Embryonic facial prominence (tissue), 1 donor: ENCODE results near the gene ADGB.
"Not testable (repeated sequence)": the region's sequence is repeated elsewhere in the genome, so short reads cannot be mapped to it uniquely, and the experiment has no call there.

Experiments used
- DNase-seq: peaks from one replicate; pipeline ENCODE4 v3.0.0-alpha.2; 2016; ENCODE audit errors: extremely low spot score

Gene ADGB

DNA sequence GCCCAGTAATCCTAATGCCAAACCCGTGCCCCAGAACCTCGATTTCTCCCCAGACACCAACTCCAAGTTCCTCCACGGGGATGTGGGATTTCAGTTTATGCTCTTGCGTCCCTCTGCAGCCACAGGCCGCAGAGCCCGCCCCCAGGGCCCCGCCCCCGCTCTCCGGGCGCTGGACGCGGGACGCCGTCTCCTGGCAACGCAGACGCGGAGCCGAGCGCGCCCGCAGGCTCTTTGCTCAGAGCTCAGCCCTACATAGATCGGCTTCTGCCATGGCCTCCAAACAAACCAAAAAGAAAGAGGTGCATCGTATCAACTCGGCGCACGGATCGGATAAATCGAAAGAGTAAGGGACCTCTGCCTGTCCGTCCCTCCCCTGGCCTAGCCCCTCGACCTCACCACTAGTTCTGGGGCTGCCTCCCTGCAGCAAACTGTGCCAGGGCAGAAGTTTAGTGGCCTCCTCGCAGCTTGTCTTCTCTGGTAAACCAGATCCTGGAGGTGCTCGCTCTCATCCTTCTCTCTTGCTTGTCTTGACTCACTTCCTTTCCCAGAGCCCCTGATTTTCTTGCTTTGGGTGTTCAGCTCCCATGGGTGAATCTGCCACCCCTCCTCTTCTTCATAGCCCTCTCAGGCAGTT lies at the start of gene ADGB:
ADGB (plus strand) TSS at position 201 of the 634 bp plus-strand sequence; CDS start at position 270, 69 bp downstream.
- DNase-seq: no peak

DNA sequence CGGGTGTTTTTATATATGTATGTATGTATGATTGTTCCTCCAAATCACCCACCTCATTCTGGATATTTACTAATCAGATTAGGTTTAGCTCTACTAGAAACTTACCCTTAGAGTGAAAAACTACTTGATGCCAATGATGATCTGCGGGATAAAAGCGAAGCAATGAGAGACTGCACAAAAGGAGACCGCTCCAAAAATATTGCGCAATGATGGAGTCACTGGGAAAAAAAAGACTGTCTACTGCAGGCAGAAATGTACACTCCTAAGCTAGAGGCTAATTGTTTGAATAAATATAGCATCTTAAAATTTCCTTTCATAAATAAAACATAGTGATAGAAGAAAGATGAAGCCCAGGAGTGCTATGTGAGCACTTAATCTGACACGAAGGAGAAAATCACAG lies 47.9 kb upstream of the ADGB start:
- DNase-seq: no peak

DNA sequence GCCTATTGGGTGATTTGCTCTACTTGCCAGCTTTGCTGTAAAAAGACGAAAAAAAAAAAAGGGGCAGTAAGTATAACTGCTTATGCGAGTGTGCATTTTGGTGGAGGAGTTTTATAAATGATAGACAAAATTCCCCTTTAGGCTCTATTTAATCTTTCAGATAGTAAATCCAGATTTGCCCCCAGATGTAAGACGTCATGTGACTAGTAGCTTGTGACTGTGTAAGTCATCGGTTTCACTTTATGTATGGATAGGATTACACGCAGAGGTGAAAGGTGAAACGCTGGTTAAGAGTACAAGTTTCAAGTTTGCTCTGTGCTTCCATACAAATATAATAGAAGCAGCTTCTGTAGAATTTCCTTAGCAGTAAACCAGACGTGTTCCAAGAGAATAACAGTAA lies 47.2 kb upstream of the ADGB start:
- DNase-seq: no peak

DNA sequence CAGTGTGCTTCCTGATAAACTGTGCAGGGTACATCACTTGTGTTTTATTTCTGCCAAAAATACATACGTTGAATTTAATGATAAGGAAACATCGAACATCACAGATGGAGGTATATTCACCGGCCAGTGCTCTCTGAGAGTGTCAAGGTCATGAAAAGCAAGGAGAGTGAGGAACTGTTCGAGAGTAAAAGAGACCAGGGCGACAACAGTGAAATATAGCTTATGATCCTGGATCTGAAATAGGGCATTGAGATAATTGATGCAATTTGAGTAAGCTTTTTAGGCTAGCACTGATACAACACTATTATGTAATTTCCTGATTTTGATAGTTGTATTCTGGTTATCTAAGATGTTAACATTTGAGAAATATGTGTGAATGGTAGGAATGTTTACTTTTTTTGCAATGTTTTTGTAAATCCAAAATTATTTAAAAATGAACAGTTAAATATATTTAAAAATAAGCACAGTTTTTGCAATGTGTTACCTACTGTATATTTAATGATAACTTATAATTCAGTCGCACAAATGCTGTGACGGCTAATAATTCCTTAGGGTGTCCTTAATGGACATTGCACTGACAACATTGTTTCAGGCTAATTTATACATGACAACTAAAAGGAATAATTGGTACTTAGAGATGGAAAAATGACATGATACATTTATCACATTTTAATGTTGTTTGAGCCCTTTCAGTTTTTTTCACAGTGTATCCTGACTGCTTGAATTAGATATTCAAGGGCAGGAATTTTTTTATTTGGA lies 45.2 kb upstream of the ADGB start:
- no peak for DNase-seq

DNA sequence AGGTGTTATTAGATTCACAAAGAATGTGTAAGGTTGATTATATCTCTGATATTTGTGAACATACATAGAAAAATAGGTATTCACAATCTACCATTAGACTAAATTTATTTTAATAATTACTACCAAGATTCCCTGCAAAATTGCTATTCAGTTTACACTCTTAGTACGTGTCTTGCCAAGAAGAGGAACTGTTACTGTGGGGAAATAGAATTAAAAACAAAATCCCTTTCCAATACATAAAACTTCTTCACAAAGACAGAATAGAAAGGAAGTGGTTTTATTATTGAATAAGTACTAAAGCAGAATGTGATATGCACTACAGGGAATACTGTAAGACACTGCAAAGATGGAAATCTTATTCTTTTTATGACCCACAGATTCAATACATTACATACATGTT lies 38.2 kb upstream of the ADGB start:
- DNase-seq: no peak

DNA sequence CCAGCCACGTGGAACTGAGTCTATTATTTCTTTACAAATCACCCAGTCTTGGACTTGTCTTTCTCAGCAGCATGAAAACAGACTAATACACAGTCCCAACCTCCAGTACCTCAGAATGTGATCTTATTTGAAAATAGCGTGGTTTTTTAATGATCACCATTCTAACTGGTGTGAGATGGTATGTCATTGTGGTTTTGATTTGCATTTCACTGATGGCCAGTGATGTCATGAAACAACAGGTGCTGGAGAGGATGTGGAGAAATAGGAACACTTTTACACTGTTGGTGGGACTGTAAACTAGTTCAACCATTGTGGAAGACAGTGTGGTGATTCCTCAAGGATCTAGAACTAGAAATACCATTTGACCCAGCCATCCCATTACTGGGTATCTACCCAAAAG lies 32.1 kb upstream of the ADGB start:
- DNase-seq: not testable (repeated sequence)

DNA sequence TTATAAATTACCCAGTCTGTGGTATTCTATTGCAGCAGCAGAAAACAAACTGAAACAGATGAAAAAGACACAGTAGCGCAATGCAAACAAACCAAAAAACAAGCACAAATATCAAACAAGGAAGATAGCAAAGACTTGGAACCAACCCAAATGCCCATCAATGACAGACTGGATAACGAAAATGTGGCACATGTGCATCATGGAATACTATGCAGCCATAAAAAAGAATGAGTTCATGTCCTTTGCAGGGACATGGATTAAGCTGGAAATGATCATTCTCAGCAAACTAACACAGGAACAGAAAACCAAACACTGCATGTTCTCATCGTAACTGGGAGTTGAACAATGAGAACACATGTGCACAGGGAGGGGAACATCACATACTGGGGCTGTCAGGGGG lies 30.2 kb upstream of the ADGB start:
- not testable (repeated sequence) for DNase-seq

DNA sequence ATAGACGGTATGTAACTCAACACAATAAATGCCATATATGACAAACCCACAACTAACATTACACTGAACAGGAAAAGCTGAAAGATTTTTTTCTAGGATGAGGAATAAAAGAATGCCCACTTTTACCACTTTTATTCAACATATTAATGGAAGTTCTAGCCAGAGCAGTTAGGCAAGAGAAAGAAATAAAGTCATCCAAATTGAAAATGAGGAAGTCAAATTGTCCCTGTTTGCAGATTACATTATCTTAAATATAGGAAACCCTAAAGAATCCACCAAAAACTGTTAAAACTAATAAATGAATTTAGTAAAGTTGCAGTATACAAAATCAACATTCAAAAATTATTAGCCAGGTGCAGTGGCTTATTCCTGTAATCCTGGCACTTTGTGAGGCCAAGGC lies 24.6 kb upstream of the ADGB start:
- no peak for DNase-seq

DNA sequence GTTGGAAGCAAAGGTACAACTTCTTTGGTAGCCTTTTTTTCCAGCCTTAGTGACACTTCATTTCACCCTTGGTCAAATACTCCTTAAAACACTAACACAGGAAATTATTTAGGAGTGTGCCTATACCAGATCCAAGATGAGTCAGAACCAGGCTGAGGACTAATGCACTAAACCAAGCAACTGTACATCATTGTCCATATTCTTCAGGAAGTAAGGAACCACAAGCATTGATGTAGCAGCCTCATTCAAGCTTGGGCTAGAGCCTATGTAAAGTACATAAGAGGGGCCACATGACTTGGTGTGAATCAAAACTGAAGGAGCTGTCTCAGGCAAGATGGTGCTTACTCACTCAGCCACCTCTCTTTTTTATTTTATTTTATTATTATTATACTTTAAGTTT lies 20.7 kb upstream of the ADGB start:
- DNase-seq: no peak

DNA sequence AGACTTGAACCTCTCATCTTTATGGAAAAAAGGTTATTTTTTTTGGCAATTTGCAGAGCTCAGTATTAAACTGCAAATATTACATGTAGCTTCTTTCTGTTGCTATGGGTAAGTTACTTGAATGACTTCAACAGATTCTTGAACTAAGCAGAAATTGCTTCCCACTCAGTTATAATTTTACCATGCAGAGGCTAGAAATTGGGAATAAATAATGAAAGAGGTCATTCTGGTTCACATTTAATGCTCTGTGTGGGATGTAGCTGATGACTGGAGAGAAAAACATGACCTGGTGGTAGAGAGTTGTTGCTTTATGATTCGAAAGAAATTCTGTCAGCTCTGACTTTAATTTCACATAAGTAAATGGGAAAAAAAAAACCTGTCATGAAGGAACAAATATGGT lies 16.8 kb upstream of the ADGB start:
- DNase-seq: no peak

DNA sequence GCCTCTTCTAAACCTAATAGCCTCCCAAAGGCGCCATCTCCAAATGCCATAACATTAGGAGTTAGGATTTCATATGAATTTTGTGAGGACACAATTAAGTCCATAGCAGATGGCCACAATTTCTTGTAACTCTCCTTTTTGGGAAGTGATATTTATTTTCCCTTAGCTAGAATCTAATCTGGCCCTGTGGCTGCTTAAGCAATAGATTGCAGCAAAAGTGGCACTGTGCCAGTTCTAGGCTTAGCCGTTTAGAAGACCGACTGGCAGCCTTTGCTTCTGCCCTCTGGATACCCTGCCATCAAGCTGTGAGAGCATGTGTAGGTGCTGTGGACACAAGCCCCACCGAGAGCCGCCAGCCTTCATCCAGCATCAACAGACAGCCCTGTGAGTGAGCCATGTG lies 15.9 kb upstream of the ADGB start:
- no peak for DNase-seq

DNA sequence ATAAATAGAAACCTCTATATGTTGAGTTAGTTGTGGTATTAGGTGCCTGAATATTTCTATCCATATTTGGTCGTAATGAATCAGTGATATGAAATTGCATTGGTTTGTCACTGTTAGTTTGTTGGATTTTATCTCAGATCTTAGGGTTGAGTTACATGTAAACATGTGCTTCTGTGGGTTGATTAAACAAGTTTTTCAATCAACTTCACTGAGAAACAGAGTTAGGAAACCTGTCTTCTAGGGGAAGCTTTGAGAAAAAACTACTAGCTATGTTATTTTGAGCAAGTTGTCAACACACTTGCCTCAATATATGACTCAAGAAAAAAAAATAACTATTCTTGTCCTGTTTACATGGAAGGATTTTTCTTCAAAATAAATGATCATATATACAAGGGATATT lies 14.8 kb upstream of the ADGB start:
- DNase-seq: no peak

DNA sequence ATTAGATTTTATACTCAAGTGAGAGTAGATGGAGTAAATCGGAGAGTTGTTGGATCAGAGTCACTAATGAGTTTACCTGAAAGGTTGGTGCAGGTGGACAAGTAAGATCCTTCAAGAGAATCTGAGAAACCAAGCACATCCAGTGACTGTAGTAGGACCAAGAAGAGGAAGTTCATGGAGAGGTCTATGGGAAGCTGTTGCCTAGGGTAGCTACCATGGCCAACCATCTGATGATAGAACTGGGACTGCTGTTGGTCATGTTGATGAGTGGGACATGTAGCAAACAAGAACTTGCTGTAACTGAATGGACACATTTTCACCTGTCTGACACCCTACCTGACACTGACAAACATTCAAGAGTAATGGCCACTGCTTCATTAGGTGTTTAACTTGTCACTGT lies 11.3 kb upstream of the ADGB start:
- no peak for DNase-seq

DNA sequence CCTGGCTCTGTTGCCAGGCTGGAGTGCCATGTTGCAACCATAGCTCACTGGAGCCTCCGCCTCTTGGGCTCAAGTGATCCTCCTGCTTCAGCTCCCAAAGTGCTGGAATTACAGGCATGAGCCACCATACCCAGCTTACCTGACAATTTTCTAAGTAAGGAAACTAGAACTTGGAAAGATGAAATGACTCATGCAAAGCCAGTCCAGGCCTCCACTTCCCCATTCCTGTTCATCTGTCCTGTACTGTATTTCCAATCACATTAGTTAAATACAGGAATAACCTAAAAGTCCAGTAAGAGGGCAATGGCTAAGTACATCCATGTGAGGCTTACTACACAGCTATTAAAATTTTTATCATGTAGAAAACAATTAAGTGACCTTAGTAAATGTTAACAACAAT lies 8.3 kb upstream of the ADGB start:
- no peak for DNase-seq

DNA sequence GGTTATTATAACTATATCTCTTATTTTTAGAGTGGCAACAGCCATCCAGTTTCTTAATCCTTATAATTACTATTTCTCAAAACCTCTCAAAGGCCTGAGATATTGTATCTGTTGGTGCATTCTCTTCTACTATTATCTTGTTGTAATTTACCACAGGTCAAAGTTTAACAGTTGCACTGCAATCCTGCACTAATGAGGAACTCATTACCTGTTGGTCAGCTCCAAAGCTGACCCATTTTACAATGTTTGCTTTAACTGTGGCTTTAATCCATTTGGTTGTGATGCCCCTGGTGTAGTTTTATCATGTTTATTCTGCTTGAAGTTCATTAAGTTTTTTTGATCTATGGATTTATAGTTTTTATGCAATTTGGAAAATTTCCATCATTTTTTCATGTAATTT lies 6.3 kb upstream of the ADGB start:
- DNase-seq: no peak

DNA sequence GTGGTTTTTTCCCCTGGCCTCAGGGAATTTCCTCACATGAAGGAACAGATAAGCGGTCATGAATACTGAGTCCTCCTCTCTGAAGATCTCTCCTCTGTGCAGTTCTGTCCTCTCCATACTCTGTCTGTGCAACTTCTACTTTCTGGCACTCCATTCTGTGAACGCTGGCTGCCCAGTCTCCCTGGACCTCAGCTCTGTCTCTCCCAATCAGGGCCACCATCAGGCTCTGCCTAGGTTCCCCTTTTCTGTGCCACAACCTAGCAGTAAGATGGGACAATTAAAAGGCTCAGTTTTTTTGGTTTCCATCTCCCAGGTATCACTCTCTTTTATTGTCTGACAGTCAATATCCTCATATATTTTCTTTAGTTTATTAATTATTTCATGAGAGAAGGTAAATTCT lies 4.8 kb upstream of the ADGB start:
- DNase-seq: no peak

DNA sequence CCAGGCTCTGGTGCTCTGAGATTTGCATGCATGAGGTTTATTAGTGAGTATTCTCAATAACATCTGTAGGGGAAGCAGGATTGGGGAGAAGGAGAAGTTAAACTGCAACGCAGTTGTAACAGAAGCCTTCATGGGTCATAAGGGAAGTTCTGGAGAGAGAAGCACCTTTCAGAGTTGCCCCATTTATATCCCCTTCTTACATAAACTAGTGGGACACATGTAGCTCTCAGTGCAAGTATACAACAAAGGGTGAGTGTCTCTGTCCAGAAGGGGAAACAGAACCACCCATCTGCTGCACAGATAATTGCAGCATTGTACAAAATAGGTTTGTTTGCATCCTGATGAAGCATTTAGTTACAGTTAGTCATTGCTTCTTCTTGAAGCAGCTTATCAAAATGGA lies 4.3 kb upstream of the ADGB start:
- no peak for DNase-seq

DNA sequence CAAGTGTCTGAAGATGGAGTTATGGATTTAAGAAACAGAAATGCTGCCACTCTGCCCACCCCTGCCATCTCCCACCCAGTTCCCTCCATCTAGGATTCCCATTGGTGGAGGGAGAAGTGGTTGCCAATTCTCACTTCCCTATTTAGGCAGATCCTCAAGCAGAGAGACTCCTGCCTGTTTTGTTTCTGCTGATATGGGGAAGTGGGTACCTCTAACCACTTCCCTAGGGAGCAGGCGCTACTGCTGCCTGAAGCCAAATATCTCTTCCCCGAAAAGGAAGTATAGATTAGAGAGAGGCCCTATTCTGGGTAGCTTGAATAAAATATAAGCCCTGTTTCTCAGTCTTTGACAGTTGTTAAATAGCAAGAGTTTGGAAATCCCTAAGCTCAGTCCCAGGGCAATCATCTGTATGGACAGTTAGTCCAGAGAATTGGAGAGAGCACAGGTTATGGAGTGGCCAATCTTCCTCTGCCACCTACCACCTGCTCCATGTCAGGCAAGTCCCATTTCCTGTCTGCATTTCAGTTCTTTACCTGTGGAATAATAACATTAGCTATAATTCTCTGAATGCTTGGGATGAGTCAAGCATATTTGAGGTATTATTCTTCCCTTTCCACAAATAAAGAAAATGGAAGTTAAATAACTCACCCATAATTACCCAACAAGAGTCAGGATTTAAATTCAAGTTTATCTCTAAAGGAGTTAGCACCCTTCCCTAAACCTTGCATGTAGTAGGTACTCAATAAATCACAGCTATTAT lies 2.6 kb upstream of the ADGB start:
- no peak for DNase-seq

DNA sequence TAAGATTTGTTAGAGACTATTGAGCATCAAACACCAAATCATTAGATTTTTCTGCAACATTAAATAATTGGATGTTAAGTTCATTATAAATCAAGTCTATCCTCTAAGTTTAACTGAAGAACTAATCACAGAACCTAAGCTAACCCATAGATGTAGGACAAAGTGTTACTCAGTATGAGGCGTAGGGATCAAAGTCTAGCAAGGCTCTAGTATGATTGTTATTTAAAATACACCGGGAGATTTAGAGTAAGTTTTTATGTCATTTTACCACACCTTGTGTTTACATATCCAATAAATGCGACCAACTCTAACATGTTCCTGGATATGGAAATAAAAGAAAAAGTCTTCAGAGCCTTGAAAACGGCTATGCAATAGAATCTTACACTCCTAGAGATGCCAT lies 2.6 kb downstream of the ADGB start:
- no peak for DNase-seq

DNA sequence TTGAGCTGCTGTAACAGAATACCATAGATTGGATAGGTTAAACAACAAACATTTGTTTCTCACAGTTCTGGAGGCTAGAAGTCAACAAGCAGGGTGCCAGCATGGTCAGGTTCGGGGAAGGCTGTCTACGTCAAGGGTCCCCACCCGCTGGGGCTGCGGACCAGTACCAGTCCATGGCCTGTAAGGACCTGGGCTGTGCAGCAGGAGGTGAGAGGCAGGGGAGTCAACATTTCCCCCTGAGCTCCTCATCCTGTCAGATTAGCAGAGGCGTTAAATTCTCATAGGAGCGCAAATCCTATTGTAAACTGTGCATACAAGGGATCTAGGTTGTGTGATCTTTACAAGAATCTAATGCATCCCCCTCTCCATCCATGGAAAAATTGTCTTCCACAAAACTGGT lies 3.8 kb downstream of the ADGB start:
- no peak for DNase-seq

DNA sequence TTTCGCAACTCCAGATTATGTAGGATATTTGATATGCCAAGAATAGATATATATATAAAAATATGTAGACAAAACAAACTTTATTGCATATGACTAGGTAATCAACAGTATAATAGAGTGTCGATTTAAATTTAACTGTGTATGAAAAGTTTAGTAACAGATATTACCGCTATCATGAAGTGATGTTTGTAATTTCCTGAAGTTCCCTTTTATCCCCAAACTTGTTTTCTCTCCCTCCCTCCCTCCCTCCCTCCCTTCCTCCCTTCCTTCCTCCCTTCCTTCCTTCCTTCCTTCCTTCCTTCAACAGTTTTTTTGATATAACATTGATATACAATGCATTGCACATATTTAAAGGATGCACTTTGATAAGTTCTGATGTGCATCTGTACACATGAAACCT lies 15.2 kb downstream of the ADGB start:
- no peak for DNase-seq

DNA sequence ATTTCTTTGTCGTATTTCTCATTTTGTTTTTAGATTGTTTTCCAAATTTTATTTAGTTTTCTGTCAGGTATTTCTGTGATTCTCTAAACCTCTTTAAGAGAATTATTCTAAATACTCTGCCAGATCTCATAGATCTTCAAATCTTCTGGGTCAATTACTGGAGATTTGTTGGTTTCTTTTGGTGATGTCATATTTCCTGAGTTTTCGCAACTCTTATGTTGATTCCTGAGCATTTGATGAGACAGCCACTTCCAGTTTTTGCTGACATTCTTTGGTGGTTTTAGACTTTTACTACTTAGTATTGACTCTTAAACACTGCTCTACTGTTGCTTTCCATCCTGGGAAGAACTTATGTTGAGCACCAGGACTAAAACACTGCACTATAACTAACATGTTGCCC lies 21.9 kb downstream of the ADGB start:
- no peak for DNase-seq

DNA sequence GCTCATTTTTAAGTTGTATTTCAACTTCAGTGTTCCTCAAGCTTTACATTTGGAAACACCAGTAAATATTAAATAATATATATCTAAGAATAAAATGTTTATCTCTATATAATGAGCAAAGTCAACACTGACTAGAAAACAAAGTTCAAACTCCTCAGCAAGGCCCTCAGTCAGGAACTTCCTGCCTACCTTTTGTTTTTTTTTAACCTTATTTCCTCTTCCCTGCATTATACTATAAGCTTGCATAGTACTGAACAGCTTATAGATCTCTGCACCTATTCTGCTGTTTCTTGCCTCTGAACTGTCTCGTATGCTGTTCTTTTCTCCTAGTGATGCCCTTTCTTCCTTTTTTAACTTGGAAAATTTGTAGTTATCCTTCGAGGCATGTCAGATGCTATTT lies 29.6 kb downstream of the ADGB start:
- no peak for DNase-seq
